Measurements from ENCODE around the gene OR1F1. TPM values are rescaled to one million over a fixed set of nuclear protein-coding genes. Genes with fewer than 3 reads are reported as not detected.
A peak's percentile ranks its signal among the peaks of the same experiment; 100 is the strongest.

The OR1F1 gene
- total and polyA plus RNA-seq, 9 of the 15 experiments (the other 6 are each of a cell fraction or from before 2014, with no cell fraction given): 0.15 to 0.61 (median 0.35) TPM; not detected in 3

- TF ChIP-seq LEF1 (IDR thresholded peaks at IDR 0.05) (peak; percentile 36; the same call in 1 of the 2 replicates), ZNF24 (IDR thresholded peaks at IDR 0.05) (peak; percentile 8; the same call in 1 of the 2 replicates), ZNF740 (CRISPR knock-in tag; IDR thresholded peaks at IDR 0.05) (peak; percentile 87), ZNF740 (tag; IDR thresholded peaks at IDR 0.05) (peak in 1 of 2 experiments; percentile 73; a peak in 1 of 4 replicates), HDAC2 (IDR thresholded peaks at IDR 0.05) (0 out of 2 replicates have a peak, but pooled peaks have one; percentile 43), ZBTB43 (CRISPR knock-in tag; IDR thresholded peaks at IDR 0.05) (0 out of 2 replicates have a peak, but pooled peaks have one; percentile 54), MIER1 (IDR thresholded peaks at IDR 0.05; ENCODE audit: low read depth) (no peak), RAD21 (CRISPR knock-in tag; conservative IDR thresholded peaks at IDR 0.05 in 1 of 2, IDR thresholded peaks at IDR 0.05 in 1 of 2) (peak in 1 of 2 experiments; percentile 39; a peak in 2 of 4 replicates), E2F5 (CRISPR knock-in tag; IDR thresholded peaks at IDR 0.05) (peak; percentile 83; the same call in 1 of the 2 replicates), RCOR1 (IDR thresholded peaks at IDR 0.05; ENCODE audit: borderline replicate concordance in 1 of 2, low read depth in 2 of 2, low read length in 2 of 2) (peak in 1 of 2 experiments; percentile 64; a peak in 1 of 4 replicates), MEIS2 (IDR thresholded peaks at IDR 0.05; ENCODE audit: partially characterized antibody) (peak; percentile 6), ELF1 (tag; IDR thresholded peaks at IDR 0.05) (peak; percentile 46; the same call in 1 of the 2 replicates), PHF8 (IDR thresholded peaks at IDR 0.05; ENCODE audit: borderline replicate concordance, low read length) (peak; percentile 54; the same call in 1 of the 2 replicates), E2F3 (CRISPR knock-in tag; IDR thresholded peaks at IDR 0.05) (no peak), ZFP91 (CRISPR knock-in tag; IDR thresholded peaks at IDR 0.05) (peak; percentile 72; the same call in 1 of the 2 replicates), TOE1 (IDR thresholded peaks at IDR 0.05; ENCODE audit: borderline replicate concordance) (0 out of 2 replicates have a peak, but pooled peaks have one; percentile 9), TOE1 (CRISPR knock-in tag; IDR thresholded peaks at IDR 0.05; ENCODE audit: borderline replicate concordance, low read depth) (peak; percentile 74; the same call in 1 of the 2 replicates), NFRKB (IDR thresholded peaks at IDR 0.05; ENCODE audit: low read depth) (peak; percentile 72), CHD2 (IDR thresholded peaks at IDR 0.05; ENCODE audit: low read depth, low read length) (0 out of 2 replicates have a peak, but pooled peaks have one; percentile 25), ZNF780A (CRISPR knock-in tag; IDR thresholded peaks at IDR 0.05) (no peak), POLR2G (IDR thresholded peaks at IDR 0.05; ENCODE audit: low read depth, low read length) (peak; percentile 67)
Measured at GRCh38 chr16:3149630-3150345, 38.2 kb upstream of the OR1F1 start (continued).
